Endodermal cell (in vitro differentiated cells): Measurements from ENCODE around the gene TRPV4. TPM values are rescaled to one million over a fixed set of nuclear protein-coding genes. Genes with fewer than 3 reads are reported as not detected.

Experiments used
- DNase-seq: peaks from one replicate; pipeline ENCODE4 v3.0.0-alpha.2; 2017
- H3K27ac ChIP-seq: 2 replicates; pipeline ENCODE4 v1.5.1; 2013; ENCODE audit warnings: mild to moderate bottlenecking, low read depth, low read length, moderate library complexity
- H3K27me3 ChIP-seq: 2 replicates; pipeline ENCODE4 v1.6.1; 2013; ENCODE audit warnings: mild to moderate bottlenecking, low read length, moderate library complexity; ENCODE audit not compliant: insufficient read depth, control insufficient read depth, poor library complexity, severe bottlenecking
- H3K36me3 ChIP-seq: 2 replicates; pipeline ENCODE4 v1.7.0; 2013; ENCODE audit warnings: mild to moderate bottlenecking, low read length, moderate library complexity; ENCODE audit not compliant: control insufficient read depth, insufficient read depth
- H3K4me1 ChIP-seq: one replicate; pipeline ENCODE4 v1.7.0; 2013; ENCODE audit warnings: low read length; ENCODE audit not compliant: control insufficient read depth, insufficient read depth
- H3K4me3 ChIP-seq: 2 replicates; pipeline ENCODE4 v1.5.1; 2013; ENCODE audit warnings: mild to moderate bottlenecking, low read length, moderate library complexity
- H3K9ac ChIP-seq: 2 replicates; pipeline ENCODE4 v1.6.1; 2013; ENCODE audit warnings: mild to moderate bottlenecking, low read length, moderate library complexity; ENCODE audit not compliant: poor library complexity, severe bottlenecking; ENCODE audit errors: extremely low read depth
- H3K9me3 ChIP-seq: 2 replicates; pipeline ENCODE4 v1.6.1; 2013; ENCODE audit warnings: mild to moderate bottlenecking, low read length, moderate library complexity; ENCODE audit not compliant: control insufficient read depth
- H3K27ac Mint-ChIP-seq: 2 replicates; pipeline ENCODE4 v1.8.0; 2020; ENCODE audit warnings: mixed read lengths
- H3K27me3 Mint-ChIP-seq: 2 replicates; pipeline ENCODE4 v1.8.0; 2021; ENCODE audit warnings: mild to moderate bottlenecking, mixed read lengths; ENCODE audit not compliant: insufficient read depth
- H3K36me3 Mint-ChIP-seq: 2 replicates; pipeline ENCODE4 v1.8.0; 2020; ENCODE audit warnings: low read depth, mixed read lengths
- H3K4me1 Mint-ChIP-seq: 2 replicates; pipeline ENCODE4 v1.8.0; 2020; ENCODE audit warnings: mixed read lengths
- H3K4me3 Mint-ChIP-seq: 2 replicates; pipeline ENCODE4 v1.8.0; 2020; ENCODE audit warnings: mild to moderate bottlenecking, moderate library complexity, mixed read lengths
- H3K9me3 Mint-ChIP-seq: 2 replicates; pipeline ENCODE4 v1.8.0; 2020; ENCODE audit warnings: mild to moderate bottlenecking, mixed read lengths
- CTCF ChIP-seq: fragments of 200-600 bp; sonication (generic); conservative IDR thresholded peaks from 2 replicates; pipeline ENCODE4 v1.5.0; 2021; ENCODE audit warnings: antibody characterized with exemption, mild to moderate bottlenecking
- WGBS, 2 experiments: methylation state at CpG; one replicate each; pipeline versions ENCODE4 v1.1.5 to v1.1.7; 2013; ENCODE audit warnings: missing lambda C conversion rate in 2 of 2, mixed read lengths in 1 of 2; ENCODE audit not compliant: insufficient coverage in 1 of 2, insufficient read length in 1 of 2; 5-methylcytosine and 5-hydroxymethylcytosine counted together
- total RNA-seq, 2 donors: library from RNA; stranded (reverse); fragmentation: NEBNext Ultra II Directional in 1 of 2; extraction: Animal tissue kit (Norgen Biotek cat#: 25700) in 1 of 2; gene quantifications; 2 replicates in 1 of 2; 3 replicates in 1 of 2; pipeline ENCODE4 v1.2.1, GENCODE V29; 2021

TRPV4 gene
- total RNA-seq, 2 donors from 2014 or later, result 14.0 to 14.2 TPM

- 91 to 97% methylated on average over 6 of the region's 6 CpGs for WGBS, 2 experiments
- no peak overlapping the region for H3K27ac Mint-ChIP-seq
Measured at GRCh38 chr12:109765446-109765810, 67.8 kb downstream of the TRPV4 start.

GRCh38 chr12:109764776-109765445, 68.3 kb downstream of the TRPV4 start:
- Mint-ChIP-seq H3K27ac (no peak overlapping the region), H3K27me3 (no peaks in the 10 kb centered on the region), H3K36me3 (peaks cover 22% of the 10 kb centered on the region), H3K9me3 (peaks cover 6% of the 10 kb centered on the region), H3K4me3 (no peak overlapping the region), H3K4me1 (peaks cover 2% of the 10 kb centered on the region)
- H3K4me3 ChIP-seq, result no peak overlapping the region
- 92 to 94% methylated on average over 6 to 18 of the region's 18 CpGs for WGBS, 2 experiments
- H3K27me3 ChIP-seq, result no peaks in the 10 kb centered on the region
- no peaks in the 10 kb centered on the region for H3K4me1 ChIP-seq
- H3K36me3 ChIP-seq, result peaks cover 24% of the 10 kb centered on the region
- H3K27ac ChIP-seq, result no peak overlapping the region
- peak; percentile 43 for DNase-seq
- no peak overlapping the region for H3K9ac ChIP-seq
- TF ChIP-seq CTCF, result no peak
- no peaks in the 10 kb centered on the region for H3K9me3 ChIP-seq

More at GRCh38 chr12:109765446-109765810, 67.8 kb downstream of the TRPV4 start:
- DNase-seq, result no peak
- Histone ChIP-seq H3K9me3 (no peaks in the 10 kb centered on the region), H3K4me1 (no peaks in the 10 kb centered on the region), H3K9ac (no peak overlapping the region), H3K36me3 (peaks cover 22% of the 10 kb centered on the region), H3K27ac (no peak overlapping the region), H3K27me3 (no peaks in the 10 kb centered on the region), H3K4me3 (no peak overlapping the region)
- Mint-ChIP-seq H3K4me1 (peaks cover 2% of the 10 kb centered on the region), H3K27me3 (no peaks in the 10 kb centered on the region), H3K4me3 (no peak overlapping the region), H3K36me3 (peaks cover 22% of the 10 kb centered on the region), H3K9me3 (peaks cover 6% of the 10 kb centered on the region)
- TF ChIP-seq CTCF, result no peak

GRCh38 chr12:109764123-109764522, 69.1 kb downstream of the TRPV4 start:
- Mint-ChIP-seq H3K36me3 (peaks cover 22% of the 10 kb centered on the region), H3K27me3 (no peaks in the 10 kb centered on the region), H3K4me3 (no peak overlapping the region), H3K4me1 (peaks cover 5% of the 10 kb centered on the region), H3K9me3 (peaks cover 6% of the 10 kb centered on the region), H3K27ac (no peak overlapping the region)
- WGBS, 2 experiments, result 96 to 100% methylated on average over 2 of the region's 3 CpGs
- Histone ChIP-seq H3K9me3 (no peaks in the 10 kb centered on the region), H3K27me3 (no peaks in the 10 kb centered on the region), H3K4me3 (no peak overlapping the region), H3K4me1 (no peaks in the 10 kb centered on the region), H3K27ac (no peak overlapping the region), H3K36me3 (peaks cover 24% of the 10 kb centered on the region), H3K9ac (no peak overlapping the region)
- peak; percentile 66 for DNase-seq
- TF ChIP-seq CTCF, result peak; percentile 72
